ENCODE measurements around the gene AHNAK.
"Not testable (repeated sequence)": the region's sequence is repeated elsewhere in the genome, so short reads cannot be mapped to it uniquely, and the experiment has no call there.

The AHNAK gene

GRCh38 chr11:62458212-62459002, 88.2 kb downstream of the AHNAK start:
- DNase-seq (ENCODE audit: low spot score): no peak

- DNase-seq (ENCODE audit: low spot score): no peak
Measured at GRCh38 chr11:62457478-62457877, 89.1 kb downstream of the AHNAK start.

GRCh38 chr11:62456630-62457029, 90.0 kb downstream of the AHNAK start:
- DNase-seq (ENCODE audit: low spot score): no peak

DNA sequence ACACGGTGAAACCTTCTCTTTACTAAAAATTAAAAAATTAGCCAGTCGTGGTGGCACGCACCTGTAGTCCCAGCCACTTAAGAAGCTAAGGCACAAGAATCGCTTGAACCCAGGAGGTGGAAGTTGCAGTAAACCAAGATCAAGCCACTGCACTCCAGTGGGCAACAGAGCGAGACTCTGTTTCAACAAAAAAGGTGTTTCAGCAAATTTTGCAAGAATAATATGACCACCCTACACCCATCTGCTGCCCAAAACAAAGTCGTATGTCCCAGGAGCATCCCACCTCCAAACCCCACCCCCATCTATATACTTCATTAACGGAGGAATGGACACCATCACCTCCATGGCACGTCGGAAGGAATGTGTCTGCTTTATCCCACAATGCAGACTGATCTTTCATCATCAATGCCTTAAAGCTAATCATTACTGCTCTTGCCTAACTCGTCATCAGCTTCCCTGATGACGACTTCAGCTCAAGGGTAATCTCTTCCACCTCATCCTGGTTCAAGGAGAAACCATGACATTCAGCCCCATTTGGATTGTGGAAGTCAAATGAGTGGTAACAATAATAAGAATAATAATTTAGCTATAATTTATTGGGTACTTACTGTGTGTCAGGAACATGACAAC, 93.7 kb downstream of the AHNAK start:
- DNase-seq (ENCODE audit: low spot score): no peak

DNA sequence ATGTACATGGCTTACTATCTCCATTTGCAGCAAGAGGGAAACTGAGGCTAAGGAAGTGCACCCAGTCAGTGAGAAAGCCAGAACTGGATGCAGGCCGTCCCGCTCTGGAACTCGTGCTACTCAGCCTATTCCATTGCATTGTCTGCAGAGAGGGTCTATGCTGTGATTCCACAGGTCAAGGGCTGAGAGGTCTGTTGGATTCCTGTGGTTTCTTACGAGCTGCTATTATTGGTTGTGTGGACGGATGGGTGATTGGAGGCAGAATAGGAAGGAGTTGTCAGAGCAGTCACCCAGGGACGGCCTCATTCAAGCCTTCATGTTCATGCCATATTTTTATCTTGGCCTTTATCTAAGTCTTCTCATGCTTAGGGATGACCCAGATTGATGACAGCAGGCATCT, 94.3 kb downstream of the AHNAK start:
- DNase-seq (ENCODE audit: low spot score): no peak

GRCh38 chr11:62451241-62451621, 95.4 kb downstream of the AHNAK start:
- no peak for DNase-seq (ENCODE audit: low spot score)

DNA sequence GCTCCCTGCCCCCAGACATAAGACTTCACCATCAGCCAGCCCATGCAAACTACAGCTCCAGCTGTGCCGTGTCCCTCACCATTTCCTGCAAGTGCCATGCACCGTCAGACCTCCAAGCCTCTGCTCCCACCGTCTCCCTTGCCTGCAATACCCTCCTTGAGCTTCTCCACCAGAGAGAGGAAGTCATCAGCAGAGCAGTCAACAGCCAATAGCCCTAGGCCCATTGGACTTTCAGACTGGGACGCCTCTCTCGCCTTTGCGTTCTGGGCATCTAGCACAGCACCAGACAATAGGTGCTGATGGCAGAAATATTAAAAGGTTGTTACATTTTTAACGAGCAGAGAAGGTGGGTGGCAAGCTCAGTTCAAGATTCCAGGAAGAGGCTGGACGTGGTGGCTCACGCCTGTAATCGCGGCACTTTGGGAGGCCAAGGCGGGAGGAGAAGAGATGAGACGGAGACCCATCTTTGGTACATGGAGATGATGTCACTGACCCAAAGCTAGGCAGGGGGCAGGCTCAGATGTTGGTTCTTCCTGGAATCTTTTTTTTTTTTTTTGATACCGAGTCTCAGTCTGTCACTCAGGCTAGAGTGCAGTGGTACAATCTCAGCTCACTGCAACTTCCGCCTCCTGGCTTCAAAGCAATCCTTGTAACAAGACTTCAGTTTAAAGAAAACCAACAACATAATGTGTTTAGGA, 95.9 kb downstream of the AHNAK start:
- no peak for DNase-seq (ENCODE audit: low spot score)

GRCh38 chr11:62449912-62450311, 96.7 kb downstream of the AHNAK start:
- not testable (repeated sequence) for DNase-seq (ENCODE audit: low spot score)

- DNase-seq (ENCODE audit: low spot score): no peak
Measured at GRCh38 chr11:62449451-62449851, 97.2 kb downstream of the AHNAK start.

GRCh38 chr11:62446091-62446490, 100.5 kb downstream of the AHNAK start:
- no peak for DNase-seq (ENCODE audit: low spot score)

DNA sequence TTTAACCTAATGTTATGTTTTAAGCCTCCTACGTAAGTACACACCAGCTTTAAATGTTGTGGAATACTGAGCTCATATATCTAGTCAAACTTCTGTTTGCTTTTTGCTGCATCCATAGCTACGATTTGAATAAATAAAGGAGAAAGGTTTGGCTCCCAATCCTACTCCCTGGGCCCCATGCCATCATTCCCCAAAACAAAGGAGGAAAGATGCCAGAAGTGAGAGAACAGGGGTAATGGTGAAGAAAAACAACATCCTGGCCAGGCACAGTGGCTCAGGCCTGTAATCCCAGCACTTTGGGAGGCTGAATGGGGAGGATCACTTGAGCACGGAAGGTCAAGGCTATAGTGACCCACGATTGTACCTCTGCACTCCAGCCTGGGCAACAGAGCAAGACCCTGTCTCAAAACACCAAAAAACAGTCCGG, 101.3 kb downstream of the AHNAK start:
- DNase-seq (ENCODE audit: low spot score): no peak

GRCh38 chr11:62444835-62445234, 101.8 kb downstream of the AHNAK start:
- DNase-seq (ENCODE audit: low spot score): no peak

- peak; percentile 31 for DNase-seq (ENCODE audit: low spot score)
Measured at GRCh38 chr11:62444236-62444833, 102.3 kb downstream of the AHNAK start.

- no peak for DNase-seq (ENCODE audit: low spot score)
Measured at GRCh38 chr11:62443390-62444235, 103.0 kb downstream of the AHNAK start.

DNA sequence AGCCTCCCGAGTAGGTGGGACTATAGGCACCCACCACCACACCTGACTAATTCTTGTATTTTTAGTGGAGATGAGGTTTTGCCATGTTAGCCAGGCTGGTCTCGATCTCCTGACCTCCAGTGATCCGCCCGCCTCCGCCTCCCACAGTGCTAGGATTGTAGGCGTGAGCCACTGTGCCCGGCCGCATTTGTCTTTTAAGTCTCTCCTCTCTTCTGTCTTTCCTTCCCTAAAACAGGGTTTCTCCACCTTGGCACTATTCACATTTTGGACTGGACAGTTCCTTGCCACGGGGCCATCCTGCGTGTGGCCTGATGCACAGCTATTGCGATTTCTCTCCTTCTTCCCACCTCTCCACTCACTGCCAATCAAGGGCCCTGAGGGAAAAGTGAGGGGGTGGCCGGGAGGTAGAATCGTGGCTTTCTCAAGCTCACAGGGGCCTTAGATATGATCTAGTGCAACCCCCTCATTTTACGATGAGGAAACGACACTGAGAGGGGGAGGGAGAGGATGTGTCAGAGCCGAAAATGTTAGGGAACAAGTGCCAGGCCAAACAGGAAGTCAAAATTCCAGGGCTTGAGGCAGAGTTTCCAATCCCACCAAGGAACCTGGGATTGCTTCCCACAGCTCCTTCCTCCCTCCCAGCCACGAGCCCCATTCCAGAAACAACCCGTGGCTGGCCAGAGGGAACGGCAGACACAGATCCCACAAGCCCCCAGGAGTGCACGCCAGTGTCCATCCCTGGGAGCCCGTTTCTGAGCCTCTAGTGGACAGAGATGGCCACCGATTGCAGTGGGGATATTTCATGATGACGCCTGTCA, 106.6 kb downstream of the AHNAK start:
- DNase-seq (ENCODE audit: low spot score): no peak

DNA sequence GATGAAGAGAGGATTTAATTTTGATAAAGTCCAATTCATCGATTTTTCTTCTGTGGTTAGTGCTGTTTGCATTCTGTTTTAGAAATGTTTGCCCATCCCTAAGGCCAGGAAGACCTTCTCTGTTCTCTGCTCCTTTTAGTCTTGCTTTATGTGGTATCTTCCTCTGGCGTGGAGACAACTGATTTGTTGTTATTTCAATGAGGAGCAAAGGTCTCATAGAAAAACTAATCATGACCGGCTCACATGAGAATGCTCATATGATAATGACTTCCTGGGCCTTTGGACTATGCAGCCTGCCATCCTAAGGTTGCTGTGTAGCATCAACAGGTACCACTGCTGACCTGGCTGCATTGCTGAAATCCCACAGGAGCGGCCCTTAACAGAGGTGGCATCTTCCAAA, 108.0 kb downstream of the AHNAK start:
- no peak for DNase-seq (ENCODE audit: low spot score)

DNA sequence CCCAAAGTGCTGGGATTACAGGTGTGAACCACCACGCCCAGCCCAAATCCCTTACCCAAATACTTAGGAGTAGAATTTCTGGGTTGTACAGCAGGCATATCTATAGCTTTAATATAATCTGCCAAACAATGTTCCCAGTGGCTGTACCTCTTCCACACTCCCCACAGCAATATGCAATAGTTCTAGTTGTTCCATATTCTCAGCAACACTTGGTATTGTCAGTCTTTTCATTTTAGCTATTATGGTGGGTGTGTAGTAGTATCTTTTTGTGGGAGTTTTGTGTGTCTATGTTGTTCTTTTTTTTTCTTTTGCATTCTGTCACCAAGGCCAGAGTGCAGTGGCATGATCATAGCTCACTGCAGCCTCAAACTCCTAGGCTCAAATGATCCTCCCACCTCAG, 109.0 kb downstream of the AHNAK start:
- no peak for DNase-seq (ENCODE audit: low spot score)

GRCh38 chr11:62435846-62436660, 110.6 kb downstream of the AHNAK start:
- no peak for DNase-seq (ENCODE audit: low spot score)

DNA sequence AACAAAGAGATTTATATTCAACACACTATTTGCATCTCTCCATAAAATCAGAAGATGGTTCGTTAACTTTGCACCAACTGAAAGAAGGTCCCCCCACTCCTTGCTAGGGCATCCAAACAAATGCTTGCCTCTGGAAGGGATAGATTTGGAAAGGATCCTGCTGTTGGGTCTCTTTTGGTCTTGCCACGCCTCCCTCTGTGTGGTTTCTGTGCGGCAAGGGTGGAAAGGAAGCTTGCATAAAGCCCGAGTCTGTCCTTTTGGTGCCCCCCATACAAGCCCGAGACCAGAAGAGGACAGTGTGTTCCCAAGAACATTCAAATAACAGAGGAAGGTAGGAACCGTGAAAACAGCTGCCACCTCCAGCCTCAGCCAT, 112.7 kb downstream of the AHNAK start:
- no peak for DNase-seq (ENCODE audit: low spot score)

Measured in activated CD4-positive, alpha-beta T cell treated with anti-CD3 and anti-CD28 coated beads, Interleukin-2, Interleukin-4, amounts not matched to agents 100 ng/mL and 50 ng/mL, durations not matched to agents 16 hours and 8 hours (primary cell).